Smooth muscle cell of the brain vasculature (primary cell): ENCODE data around the gene KRTAP21-3.
"Not testable (repeated sequence)": the region's sequence is repeated elsewhere in the genome, so short reads cannot be mapped to it uniquely, and the experiment has no call there.

Experiments used
- DNase-seq: peaks from one replicate; pipeline ENCODE4 v3.0.0-alpha.2; 2012; ENCODE audit warnings: low read depth, low spot score

KRTAP21-3 gene

GRCh38 chr21:30718239-30718909 is at the start of gene KRTAP21-3:
KRTAP21-3 (minus strand) TSS chr21:30718777; CDS start chr21:30718759, 18 bp downstream.
- no peak for DNase-seq

- DNase-seq = no peak
These were observed 42.2 kb upstream of the KRTAP21-3 start for GRCh38 chr21:30760776-30761175.

- DNase-seq = no peak
These were observed 39.7 kb upstream of the KRTAP21-3 start for GRCh38 chr21:30758306-30758705.

- not testable (repeated sequence) for DNase-seq
These were observed 36.8 kb upstream of the KRTAP21-3 start, which contains the start of gene KRTAP21-1 for GRCh38 chr21:30755328-30755727. KRTAP21-1 (minus strand) TSS chr21:30755428; CDS start chr21:30755378, 50 bp downstream.

GRCh38 chr21:30747159-30747558 is 28.6 kb upstream of the KRTAP21-3 start, which contains the start of gene KRTAP21-2:
KRTAP21-2 (minus strand) TSS chr21:30747259; CDS start chr21:30747202, 57 bp downstream.
- DNase-seq = no peak

- DNase-seq = no peak
These were observed 21.9 kb upstream of the KRTAP21-3 start for GRCh38 chr21:30740462-30740861.

- no peak for DNase-seq
These were observed 14.4 kb upstream of the KRTAP21-3 start for GRCh38 chr21:30733026-30733425.

GRCh38 chr21:30726726-30727125 is 8.1 kb upstream of the KRTAP21-3 start:
- no peak for DNase-seq

- no peak for DNase-seq
These were observed 824 bp upstream of the KRTAP21-3 start for GRCh38 chr21:30719401-30719800.

GRCh38 chr21:30717105-30717504 is 1.5 kb downstream of the KRTAP21-3 start:
- DNase-seq = no peak

GRCh38 chr21:30714946-30715345 is 3.6 kb downstream of the KRTAP21-3 start:
- no peak for DNase-seq

GRCh38 chr21:30714456-30714855 is 4.1 kb downstream of the KRTAP21-3 start:
- DNase-seq = no peak

- no peak for DNase-seq
These were observed 4.8 kb downstream of the KRTAP21-3 start for GRCh38 chr21:30713766-30714165.

GRCh38 chr21:30710499-30710898 is 8.1 kb downstream of the KRTAP21-3 start:
- DNase-seq = no peak

GRCh38 chr21:30707409-30707808 is 11.2 kb downstream of the KRTAP21-3 start:
- DNase-seq = no peak

GRCh38 chr21:30695956-30696355 is 22.6 kb downstream of the KRTAP21-3 start:
- no peak for DNase-seq

GRCh38 chr21:30689822-30690221 is 28.8 kb downstream of the KRTAP21-3 start:
- DNase-seq = no peak

- no peak for DNase-seq
These were observed 34.1 kb downstream of the KRTAP21-3 start for GRCh38 chr21:30684506-30684905.

- DNase-seq = no peak
These were observed 38.0 kb downstream of the KRTAP21-3 start for GRCh38 chr21:30680586-30680985.

- no peak for DNase-seq
These were observed 41.8 kb downstream of the KRTAP21-3 start for GRCh38 chr21:30676737-30677136.

- no peak for DNase-seq
These were observed 44.3 kb downstream of the KRTAP21-3 start for GRCh38 chr21:30674312-30674711.

GRCh38 chr21:30672985-30673650 is 45.5 kb downstream of the KRTAP21-3 start:
- DNase-seq = no peak

GRCh38 chr21:30668776-30669175 is 49.8 kb downstream of the KRTAP21-3 start:
- DNase-seq = no peak
